Anterior cingulate cortex (tissue), 58 donors: ENCODE measurements around the gene ARHGAP1.
A peak's percentile ranks its signal among the peaks of the same experiment; 100 is the strongest.

Experiments used
- DNase-seq, 58 donors: peaks; one replicate each; lab custom pipeline; 2025; lab: John Stamatoyannopoulos, UW

The ARHGAP1 gene

DNA sequence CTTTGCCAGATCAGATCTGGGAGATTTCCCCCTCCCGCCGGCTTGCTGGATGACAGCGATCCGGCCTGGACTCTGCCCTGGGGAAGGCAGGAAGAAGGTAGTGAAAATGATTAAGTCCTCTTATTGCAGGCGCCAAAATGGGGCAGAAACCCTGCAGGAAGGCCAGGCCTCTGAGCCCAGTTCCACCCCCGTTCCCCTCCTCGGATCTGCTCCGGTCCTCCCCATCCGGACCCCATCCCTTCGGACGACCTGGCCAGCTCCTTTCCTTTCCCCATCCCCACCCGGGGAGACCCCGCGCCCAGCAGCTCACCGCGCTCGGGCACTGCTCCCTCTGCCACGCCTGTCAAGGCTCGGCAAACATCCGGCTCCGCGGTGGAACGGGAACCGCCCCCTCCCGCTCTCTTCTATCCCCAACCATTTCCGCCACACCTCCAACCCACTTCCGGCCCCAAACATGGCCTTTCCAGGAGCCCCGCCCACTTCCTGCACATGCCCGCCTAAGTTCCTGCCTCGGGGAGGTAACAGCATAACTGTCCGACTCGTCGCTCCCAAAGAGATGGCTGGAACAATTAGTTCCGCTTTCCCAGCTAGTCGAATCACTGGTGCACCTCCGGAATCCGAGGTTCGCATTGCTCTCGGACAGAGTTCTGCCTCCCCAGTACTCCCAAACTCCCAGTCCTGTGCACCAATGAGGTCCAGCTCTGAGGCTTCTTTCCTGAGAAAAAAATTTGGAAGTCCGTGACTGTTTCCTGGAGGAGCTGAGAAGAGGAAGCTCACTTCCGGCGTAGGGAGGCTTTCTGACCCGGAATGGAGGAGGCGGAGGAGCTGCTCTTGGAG is at the start of gene ARHGAP1, which contains the start of gene ZNF408:
ARHGAP1 (minus strand) TSS at position 379 of the 837 bp plus-strand sequence. CDS start 4,512 bp downstream, outside the sequence.
ZNF408 (plus strand) TSS at position 791 of the 837 bp plus-strand sequence; CDS start at position 808, 17 bp downstream.
- DNase-seq = peak; percentile 86 to 99 (median 97)

DNA sequence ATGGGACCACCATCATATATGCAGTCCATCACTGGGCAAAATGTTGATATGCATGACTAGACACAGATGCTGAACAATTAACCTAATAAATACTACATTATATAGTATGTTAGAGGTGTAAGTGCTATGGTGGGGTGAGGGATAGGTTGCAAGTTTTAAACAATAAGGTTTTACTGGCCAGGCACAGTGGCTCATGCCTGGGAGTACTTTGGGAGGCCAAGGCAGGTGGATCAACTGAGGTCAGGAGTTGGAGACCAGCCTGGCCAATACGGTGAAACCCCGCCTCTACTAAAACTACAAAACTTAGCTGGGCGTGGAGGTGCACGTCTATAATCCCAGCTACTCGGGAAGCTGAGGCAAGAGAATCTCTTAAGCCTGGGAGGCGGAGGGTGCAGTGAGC is 46.7 kb upstream of the ARHGAP1 start:
- DNase-seq = no peak

DNA sequence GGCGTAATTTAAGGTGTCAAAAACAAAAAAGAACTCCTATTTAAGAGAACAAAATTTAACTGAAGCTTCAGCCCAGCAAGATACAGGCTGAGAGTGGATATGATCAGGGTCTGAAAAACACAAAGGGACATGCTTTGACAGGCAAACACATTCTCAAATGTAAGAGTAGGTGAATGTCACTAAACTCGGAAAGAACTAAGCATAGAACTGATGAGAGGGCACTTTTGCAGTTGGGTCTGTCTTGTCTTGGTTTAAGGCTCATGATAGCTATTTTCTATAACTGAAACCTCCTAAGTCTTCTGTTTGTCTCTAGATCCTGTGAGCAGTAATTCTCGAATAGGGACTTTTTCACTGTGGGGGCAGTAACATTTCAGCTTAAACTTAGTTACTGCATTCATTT is 45.6 kb upstream of the ARHGAP1 start:
- no peak for DNase-seq

DNA sequence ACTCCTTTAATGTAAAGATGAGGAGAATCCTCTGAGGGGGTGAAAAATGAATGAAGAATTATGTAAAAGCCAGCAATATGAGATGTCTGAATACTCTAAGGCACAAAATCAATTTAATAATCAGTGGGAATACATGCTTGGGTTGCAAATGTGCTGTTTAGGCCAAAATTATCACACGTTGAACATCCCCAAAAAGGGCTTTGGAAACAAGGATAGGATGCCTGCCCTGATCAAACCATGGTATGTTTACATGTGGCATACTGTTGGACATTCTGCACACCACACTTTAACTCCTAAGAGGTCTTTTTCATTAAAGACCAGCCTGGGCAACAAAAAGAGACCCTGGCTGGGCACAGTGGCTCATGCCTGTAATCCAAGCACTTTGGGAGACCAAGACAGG is 44.9 kb upstream of the ARHGAP1 start:
- DNase-seq = no peak

DNA sequence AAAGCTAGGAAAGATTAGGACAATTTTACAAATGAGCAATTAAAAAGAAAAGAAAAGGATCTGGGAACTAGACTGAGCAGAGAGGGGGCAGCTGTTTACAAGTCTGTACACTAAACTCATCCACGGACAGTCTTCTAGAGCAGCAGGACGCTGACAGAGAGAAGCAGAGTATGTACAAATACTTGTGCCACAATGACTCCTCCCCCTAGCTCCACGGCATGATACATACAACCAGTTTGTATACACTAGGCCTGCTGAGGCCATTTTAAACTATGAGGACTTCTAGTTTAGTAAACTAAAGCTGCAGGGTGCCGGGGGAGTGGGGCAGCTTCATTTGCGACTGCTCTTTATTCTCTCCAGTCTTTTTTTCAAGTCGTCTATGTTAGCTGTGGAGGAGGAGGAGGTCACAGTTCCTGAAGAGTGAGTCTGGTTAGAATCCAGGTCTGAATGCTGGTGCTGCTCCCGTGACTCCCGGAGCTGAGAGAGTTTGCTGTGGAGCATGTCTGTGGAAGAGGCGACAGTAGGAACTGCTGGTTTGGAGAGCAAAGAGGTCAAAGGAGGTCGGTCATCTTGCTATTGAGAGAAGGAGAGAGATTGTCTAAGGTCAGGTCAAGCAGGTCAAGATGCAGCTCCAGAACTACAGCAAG is 43.4 kb upstream of the ARHGAP1 start:
- no peak for DNase-seq

DNA sequence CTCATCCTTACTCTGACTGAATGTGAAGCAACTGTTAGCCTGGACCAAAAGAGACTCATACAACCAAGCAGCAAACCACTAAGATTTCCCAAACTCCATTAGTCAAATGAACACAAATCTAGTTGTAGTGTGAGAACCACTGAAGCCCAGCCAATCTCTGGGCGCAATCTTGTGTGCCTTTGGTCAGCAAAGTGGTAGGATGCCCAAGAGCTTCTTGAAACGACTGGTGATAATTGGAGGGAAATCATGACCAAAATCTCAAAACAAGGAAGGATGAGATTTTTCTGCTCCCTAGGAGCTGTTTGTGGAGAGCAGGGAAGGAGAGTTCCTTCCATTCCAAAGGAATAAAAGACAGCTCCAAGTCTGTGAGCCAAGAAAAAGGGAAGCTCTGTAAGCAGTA is 42.6 kb upstream of the ARHGAP1 start:
- no peak for DNase-seq

DNA sequence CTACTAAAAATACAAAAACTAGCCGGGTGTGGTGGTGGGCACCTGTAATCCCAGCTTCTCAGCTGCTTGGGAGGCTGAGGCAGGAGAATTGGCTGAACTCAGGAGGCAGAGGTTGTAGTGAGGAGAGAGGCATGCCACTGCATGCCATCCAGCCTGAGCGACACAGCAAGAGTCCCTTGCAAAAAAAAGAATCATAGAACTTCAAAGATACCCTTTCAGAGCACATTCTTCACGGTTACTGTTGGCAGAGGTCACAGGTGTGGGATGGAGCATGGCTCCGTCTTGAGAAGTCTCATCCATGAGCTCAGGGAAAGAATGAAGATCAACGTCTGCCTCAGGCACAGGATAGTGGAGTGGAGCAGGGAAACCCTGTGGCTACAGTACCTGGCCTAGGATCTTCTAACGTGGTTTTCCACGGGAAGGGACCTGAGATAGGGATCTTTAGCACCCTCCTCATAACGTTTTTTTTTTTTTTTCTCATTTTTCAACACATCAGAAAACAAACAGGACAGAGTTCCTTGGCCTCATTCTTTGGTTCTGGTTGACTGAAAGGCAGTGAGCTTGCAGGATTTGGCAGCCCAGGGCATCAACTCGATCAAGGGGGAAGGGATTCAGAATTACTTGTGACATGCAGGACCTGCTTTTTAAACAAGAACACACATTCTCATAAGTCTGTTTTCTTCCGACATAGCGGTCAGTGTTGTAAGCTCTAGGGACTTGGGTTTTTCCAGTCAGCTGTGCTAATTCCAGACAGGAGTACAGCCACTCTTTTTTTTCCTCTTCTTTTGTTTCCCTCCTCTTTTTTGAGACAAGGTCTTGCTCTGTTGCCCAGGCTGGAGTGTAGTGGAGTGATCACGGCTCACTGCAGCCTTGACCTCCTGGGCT is 41.4 kb upstream of the ARHGAP1 start:
- DNase-seq = peak in 1 of 58 donors; percentile 3

DNA sequence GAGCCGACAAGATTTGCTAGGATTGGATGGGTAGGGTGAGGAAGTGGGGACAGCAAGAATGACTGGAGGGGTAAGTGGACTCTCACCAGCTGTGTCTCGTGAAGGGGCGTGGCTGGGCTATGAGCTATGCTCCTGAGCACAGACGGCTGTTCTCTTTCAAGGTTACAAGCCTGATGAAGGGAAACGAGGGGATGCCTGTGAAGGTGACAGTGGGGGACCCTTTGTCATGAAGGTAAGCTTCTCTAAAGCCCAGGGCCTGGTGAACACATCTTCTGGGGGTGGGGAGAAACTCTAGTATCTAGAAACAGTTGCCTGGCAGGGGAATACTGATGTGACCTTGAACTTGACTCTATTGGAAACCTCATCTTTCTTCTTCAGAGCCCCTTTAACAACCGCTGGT is 38.5 kb upstream of the ARHGAP1 start:
- DNase-seq = no peak

DNA sequence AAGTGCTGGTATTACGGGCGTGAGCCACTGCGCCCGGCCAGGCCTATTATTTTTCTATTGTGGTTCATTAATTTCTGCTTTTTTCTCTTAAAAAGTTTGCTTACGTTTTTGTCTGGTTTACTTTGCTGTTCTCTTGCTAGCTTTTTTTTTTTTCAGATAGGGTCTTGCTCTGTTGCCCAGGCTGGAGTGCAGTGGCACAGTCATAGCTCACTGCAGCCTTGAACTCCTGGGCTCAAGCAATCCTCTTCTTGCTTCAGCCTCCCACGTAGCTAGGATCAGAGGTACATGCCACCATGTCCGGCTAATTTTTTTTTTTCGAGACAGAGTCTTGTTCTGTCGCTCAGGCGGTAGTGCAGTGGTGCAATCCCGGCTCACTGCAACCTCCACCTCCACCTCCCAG is 37.3 kb upstream of the ARHGAP1 start:
- DNase-seq = no peak

DNA sequence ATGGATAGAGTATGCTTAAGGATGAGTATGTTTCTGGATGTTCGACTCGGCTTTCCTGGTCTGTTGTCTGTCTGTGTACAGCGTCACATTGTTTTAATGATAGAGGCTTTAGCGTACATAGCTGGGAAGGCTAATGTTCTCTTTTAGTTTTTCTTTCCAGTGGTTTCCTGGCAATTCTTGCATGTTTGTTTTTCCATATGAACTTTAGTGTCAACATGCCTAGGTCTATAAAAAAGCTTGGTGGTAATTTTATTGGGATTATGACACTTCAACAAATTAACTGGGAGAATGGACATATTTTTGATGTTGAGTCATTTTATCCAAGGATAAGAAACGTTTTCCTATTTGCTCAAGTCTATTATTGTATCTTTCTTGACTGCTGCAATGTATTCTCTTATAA is 36.2 kb upstream of the ARHGAP1 start:
- DNase-seq = no peak

DNA sequence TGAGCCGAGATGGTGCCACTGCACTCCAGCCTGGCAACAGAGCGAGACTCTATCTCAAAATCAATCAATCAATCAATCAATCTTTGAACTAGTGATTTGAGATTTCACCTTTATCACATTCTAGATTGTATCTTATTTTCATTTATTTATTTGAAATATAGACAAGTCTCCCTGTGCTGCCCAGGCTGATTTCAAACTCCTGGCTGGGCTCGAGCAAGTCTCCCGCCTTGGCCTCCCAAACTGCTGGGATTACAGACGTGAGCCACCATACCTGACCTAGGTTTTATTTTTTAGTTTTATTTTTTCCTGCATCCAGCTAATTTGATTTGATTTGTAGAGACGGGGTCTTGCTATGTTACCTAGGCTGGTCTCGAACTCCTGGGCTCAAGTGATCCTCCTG is 35.7 kb upstream of the ARHGAP1 start:
- DNase-seq = no peak

DNA sequence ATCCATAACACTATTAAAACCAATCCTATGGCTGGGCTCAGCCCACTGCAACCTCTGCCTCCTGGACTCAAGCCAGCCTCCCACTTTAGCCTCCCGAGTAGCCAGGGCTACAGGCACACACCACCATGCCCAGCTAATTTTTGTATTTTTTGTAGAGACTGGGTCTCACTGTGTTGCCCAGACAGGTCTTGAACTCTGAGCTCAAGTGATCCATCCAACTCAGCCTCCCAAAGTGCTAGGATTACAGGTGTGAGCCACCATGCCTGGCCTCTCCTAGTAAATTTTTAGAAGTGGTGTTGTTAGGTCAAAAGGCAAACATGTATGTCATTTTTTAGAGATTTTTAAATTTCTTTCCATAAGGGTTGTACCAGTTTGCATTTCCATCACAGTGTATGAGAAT is 32.8 kb upstream of the ARHGAP1 start:
- no peak for DNase-seq

DNA sequence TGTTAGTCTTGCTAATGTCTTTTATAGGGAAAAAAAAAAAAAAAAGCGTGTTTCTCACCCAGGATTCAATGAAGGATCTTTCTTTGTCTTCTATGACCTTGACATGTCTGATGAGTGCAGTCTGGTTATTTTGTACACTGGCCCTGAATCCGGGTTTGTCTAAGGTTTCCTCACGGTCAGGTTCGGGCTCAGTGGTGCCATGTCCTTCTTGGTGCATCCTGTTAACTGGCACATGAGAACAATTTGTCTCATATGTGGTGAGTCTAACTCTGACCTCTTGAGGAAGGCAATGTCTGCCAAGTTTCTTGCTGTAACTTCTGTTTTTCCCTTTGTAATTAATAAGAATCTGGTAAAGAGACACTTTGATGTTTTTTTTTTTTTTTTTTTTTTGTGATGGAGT is 31.1 kb upstream of the ARHGAP1 start:
- no peak for DNase-seq

DNA sequence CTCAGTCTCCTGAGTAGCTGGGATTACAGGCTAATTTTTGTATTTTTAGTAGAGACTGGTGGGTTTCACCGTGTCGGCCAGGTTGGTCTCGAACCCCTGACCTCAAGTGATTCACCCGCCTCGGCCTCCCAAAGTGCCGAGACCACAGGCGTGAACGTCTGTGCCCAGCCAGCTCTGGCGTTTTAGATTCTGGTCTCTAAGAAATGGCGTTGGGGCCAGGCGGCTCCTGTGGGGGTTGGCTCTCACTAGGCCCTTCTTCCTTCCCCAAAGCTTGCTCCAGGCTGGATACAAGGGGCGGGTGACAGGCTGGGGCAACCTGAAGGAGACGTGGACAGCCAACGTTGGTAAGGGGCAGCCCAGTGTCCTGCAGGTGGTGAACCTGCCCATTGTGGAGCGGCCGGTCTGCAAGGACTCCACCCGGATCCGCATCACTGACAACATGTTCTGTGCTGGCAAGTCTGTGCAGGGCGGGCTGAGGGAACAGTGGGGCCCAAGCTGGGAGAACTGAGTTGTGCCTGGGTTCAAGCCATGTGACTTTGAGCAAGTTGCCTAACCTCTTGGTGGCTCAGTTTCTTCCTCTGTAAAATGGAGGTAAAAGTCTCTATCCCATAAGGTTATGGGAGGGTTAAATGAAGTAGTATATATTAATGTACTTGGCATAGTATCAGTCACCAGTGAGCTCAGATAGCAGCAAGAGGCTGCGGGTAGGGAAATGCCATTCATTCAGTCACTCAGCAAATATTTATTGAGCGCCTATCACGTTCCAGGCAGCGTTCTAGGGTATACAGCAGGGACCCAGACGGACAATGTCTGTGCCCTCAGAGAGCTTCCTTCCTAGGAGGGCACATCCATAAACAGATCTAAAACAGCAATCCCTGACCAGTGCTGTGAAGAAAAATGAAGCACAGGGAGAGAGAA is 28.9 kb upstream of the ARHGAP1 start:
- no peak for DNase-seq

DNA sequence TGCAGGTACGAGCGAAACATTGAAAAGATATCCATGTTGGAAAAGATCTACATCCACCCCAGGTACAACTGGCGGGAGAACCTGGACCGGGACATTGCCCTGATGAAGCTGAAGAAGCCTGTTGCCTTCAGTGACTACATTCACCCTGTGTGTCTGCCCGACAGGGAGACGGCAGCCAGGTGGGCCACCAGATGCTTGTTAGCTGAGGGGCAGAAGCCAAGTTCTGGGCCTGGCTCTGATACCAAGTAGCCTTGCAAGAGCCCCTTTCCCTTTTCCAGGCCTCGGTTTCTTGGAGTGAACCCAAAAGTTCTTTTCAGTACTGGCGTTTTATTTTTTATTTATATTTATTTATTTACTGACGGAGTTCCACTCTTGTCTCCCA is 28.2 kb upstream of the ARHGAP1 start:
- DNase-seq = no peak

DNA sequence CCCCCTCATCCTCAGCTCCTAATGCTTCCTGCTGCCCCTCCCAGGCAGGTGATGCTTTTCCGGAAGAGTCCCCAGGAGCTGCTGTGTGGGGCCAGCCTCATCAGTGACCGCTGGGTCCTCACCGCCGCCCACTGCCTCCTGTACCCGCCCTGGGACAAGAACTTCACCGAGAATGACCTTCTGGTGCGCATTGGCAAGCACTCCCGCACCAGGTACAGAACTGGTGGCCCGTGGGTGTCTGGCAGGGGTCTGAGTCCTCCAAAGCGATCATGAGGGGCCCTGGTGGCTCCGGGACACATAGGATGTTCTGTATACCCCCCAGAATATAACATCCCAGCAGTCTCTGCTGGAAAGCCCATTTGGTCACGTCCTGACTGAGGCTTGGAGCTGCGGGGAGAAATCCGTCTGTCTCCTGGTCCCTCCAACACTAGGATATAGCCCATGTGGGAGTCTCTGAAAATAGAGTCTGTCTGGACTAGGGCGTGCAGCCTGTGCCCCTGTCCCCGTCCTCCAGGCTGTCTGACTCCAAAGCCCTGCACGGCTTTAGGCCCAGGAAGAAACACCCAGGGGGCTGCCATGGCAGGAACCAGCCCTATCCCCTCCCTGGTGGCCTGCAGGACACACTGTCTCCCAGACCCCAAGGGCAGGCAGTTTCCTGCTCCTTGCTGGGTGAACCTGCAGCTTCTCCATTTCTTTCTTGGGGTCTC is 27.7 kb upstream of the ARHGAP1 start:
- DNase-seq = no peak

DNA sequence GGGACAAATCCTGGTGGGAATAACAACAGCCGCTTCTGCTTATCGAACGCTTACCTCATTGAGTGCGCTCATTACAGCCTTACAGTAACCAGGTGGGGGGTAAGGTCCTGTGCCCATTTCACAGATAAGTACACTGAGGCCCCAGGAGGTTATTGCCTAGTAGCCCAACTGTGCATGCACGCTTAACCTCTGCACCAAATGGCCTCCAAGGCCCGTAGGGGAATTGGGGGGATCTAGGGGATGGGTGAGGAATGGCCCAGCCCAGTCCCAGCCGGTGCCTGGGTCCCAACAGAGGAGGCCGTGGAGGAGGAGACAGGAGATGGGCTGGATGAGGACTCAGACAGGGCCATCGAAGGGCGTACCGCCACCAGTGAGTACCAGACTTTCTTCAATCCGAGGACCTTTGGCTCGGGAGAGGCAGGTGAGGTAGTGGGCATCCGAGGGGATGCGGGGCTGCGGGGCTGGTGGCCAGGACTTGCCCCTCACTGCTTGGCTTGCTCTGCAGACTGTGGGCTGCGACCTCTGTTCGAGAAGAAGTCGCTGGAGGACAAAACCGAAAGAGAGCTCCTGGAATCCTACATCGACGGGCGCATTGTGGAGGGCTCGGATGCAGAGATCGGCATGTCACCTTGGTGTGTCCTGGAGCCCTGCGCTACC is 25.9 kb upstream of the ARHGAP1 start:
- DNase-seq = no peak

DNA sequence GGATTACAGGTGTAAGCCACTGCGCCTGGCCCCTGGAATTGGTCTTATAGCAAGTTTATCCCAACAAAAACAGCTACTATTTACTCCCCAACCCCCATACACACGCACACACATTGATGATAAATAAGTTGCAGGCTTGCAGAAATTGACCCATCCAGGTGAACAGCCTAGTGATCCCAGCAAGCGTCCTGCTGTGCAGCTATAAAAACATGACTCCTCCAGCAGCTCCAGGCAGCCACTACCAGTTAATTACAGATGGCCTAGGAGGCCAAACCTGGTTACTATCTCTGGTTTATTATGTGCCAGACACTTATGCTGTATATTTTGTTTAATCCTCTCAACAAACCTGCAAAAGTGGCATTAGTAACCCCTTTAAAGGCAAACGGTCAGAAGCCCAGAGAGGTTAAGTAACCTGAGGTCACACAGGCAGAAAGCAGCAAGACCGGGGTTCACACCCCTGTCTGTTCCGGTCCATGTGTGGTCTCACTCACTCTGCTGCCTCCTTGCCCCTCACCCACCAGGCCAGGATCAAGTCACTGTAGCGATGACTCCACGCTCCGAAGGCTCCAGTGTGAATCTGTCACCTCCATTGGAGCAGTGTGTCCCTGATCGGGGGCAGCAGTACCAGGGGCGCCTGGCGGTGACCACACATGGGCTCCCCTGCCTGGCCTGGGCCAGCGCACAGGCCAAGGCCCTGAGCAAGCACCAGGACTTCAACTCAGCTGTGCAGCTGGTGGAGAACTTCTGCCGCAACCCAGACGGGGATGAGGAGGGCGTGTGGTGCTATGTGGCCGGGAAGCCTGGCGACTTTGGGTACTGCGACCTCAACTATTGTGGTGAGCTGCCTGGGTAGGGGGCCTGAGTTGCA is 25.2 kb upstream of the ARHGAP1 start:
- DNase-seq = no peak
